MM.1S (cell line): Measurements from ENCODE around the gene PSMD14.

Experiments used
- DNase-seq: peaks from one replicate; pipeline ENCODE4 v3.0.0-alpha.2; 2015
- H2AFZ ChIP-seq: fragments of 300-600 bp; sonication (generic); 2 replicates; pipeline ENCODE4 v1.6.0; 2016; ENCODE audit warnings: antibody characterized with exemption, low read length
- H3F3A ChIP-seq: fragments of 300-600 bp; sonication (generic); 2 replicates; pipeline ENCODE4 v1.6.1; 2016; ENCODE audit warnings: mild to moderate bottlenecking, antibody characterized with exemption, low read length, moderate library complexity, mixed read lengths; ENCODE audit not compliant: insufficient read depth
- H3K27ac ChIP-seq: fragments of 300-600 bp; sonication (generic); 2 replicates; pipeline ENCODE4 v1.5.1; 2016; ENCODE audit warnings: mild to moderate bottlenecking, low read length
- H3K27me3 ChIP-seq: fragments of 300-600 bp; sonication (generic); replicated peaks from 2 replicates; pipeline ENCODE4 v1.6.0; 2016; ENCODE audit warnings: low read length; ENCODE audit not compliant: insufficient read depth
- H3K36me3 ChIP-seq: fragments of 300-600 bp; sonication (generic); replicated peaks from 2 replicates; pipeline ENCODE4 v1.6.1; 2016; ENCODE audit warnings: mild to moderate bottlenecking, low read length, mixed read lengths; ENCODE audit not compliant: insufficient read depth
- H3K4me1 ChIP-seq: fragments of 300-600 bp; sonication (generic); 2 replicates; pipeline ENCODE4 v1.6.1; 2016; ENCODE audit warnings: low read length, mixed read lengths
- H3K4me2 ChIP-seq: fragments of 300-600 bp; sonication (generic); 2 replicates; pipeline ENCODE4 v1.6.0; 2016; ENCODE audit warnings: low read depth, low read length
- H3K4me3 ChIP-seq: fragments of 300-600 bp; sonication (generic); 2 replicates; pipeline ENCODE4 v1.5.1; 2016; ENCODE audit warnings: low read length, mixed read lengths
- H3K79me2 ChIP-seq: fragments of 300-600 bp; sonication (generic); 2 replicates; pipeline ENCODE4 v1.6.1; 2016; ENCODE audit warnings: mixed run types, low read length, mixed read lengths
- H3K9ac ChIP-seq: fragments of 300-600 bp; sonication (generic); 2 replicates; pipeline ENCODE4 v1.6.1; 2016; ENCODE audit warnings: low read length, mixed read lengths
- H3K9me2 ChIP-seq: fragments of 300-600 bp; sonication (generic); replicated peaks from 2 replicates; pipeline ENCODE4 v1.6.1; 2016; ENCODE audit warnings: mild to moderate bottlenecking, low read length, mixed read lengths; ENCODE audit not compliant: insufficient read depth
- H3K9me3 ChIP-seq: fragments of 300-600 bp; sonication (generic); replicated peaks from 2 replicates; pipeline ENCODE4 v1.6.1; 2016; ENCODE audit warnings: mild to moderate bottlenecking, low read length, mixed read lengths; ENCODE audit not compliant: insufficient read depth
- H4K20me1 ChIP-seq: fragments of 300-600 bp; sonication (generic); 2 replicates; pipeline ENCODE4 v1.6.1; 2016; ENCODE audit warnings: mild to moderate bottlenecking, low read length, moderate library complexity, mixed read lengths; ENCODE audit not compliant: insufficient read depth
- EZH2 ChIP-seq: fragments of 300-600 bp; sonication (generic); optimal IDR thresholded peaks from 2 replicates; pipeline ENCODE3; 2017; ENCODE audit warnings: low read depth, mild to moderate bottlenecking, antibody characterized with exemption, low read length, mixed read lengths
- EZH2phosphoT487 ChIP-seq: fragments of 300-600 bp; sonication (generic); IDR thresholded peaks from 2 replicates; pipeline ENCODE4 v1.6.1; 2018; ENCODE audit warnings: antibody characterized with exemption, low read length
- TF ChIP-seq, protein P1 (sequence below): fragments of 300-600 bp; sonication (generic); IDR thresholded peaks from 2 replicates; pipeline ENCODE4 v1.5.1; 2016; ENCODE audit warnings: antibody characterized with exemption, low read length, mixed read lengths

Gene PSMD14

DNA sequence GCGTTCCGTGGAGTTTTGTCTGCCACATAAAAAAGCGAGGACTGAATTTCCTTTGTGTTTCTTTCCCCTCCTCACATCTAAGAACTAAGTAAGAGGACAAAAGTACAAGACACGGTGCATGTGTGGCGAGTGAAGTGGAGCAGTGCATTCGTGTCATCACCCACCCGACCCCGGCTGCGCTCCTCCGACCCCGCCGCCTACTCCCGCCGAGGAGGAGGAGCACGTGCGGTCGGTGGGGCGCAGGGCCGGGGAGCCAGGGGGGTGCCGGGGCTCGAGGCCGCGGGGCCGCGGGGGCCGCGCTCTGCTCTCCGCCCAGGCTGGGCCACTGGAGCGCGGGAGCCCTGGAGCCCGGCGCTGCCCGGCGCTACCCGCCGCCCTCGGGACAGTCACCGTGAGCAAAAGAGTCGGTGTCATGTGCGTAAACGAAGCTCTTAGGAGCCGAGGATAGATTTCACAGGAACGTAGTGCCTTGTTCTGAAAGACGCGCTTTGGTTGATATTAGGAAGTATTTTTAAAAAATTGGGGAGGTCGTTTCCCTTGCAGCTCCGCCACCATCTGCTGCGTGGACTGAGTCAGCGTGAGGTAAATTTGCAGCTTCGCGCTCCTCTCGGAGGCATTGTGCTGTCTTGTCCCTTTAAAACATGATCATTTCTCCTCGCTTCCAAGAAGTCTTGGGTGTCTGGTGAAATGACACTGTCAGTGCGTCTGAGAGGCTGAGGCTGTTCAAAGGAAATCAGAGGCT is 118.9 kb downstream of the PSMD14 start:
- H3F3A ChIP-seq, result no peaks in the 10 kb centered on the region
- TF ChIP-seq EZH2, result no peak
- TF ChIP-seq, protein P1, sequence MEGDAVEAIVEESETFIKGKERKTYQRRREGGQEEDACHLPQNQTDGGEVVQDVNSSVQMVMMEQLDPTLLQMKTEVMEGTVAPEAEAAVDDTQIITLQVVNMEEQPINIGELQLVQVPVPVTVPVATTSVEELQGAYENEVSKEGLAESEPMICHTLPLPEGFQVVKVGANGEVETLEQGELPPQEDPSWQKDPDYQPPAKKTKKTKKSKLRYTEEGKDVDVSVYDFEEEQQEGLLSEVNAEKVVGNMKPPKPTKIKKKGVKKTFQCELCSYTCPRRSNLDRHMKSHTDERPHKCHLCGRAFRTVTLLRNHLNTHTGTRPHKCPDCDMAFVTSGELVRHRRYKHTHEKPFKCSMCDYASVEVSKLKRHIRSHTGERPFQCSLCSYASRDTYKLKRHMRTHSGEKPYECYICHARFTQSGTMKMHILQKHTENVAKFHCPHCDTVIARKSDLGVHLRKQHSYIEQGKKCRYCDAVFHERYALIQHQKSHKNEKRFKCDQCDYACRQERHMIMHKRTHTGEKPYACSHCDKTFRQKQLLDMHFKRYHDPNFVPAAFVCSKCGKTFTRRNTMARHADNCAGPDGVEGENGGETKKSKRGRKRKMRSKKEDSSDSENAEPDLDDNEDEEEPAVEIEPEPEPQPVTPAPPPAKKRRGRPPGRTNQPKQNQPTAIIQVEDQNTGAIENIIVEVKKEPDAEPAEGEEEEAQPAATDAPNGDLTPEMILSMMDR, result no peak
- TF ChIP-seq EZH2phosphoT487, result no peak
- no peaks in the 10 kb centered on the region for H3K9me3 ChIP-seq
- no peak overlapping the region for H3K4me3 ChIP-seq
- no peak overlapping the region for H3K27ac ChIP-seq
- no peaks in the 10 kb centered on the region for H3K4me1 ChIP-seq
- no peaks in the 10 kb centered on the region for H3K9me2 ChIP-seq
- H3K27me3 ChIP-seq, result no peaks in the 10 kb centered on the region
- H3K4me2 ChIP-seq, result no peak overlapping the region
- no peaks in the 10 kb centered on the region for H4K20me1 ChIP-seq
- H3K79me2 ChIP-seq, result no peaks in the 10 kb centered on the region
- no peaks in the 10 kb centered on the region for H3K36me3 ChIP-seq
- H3K9ac ChIP-seq, result no peak overlapping the region
- H2AFZ ChIP-seq, result no peak overlapping the region
- DNase-seq, result no peak

- Histone ChIP-seq H3K27me3 (no peaks in the 10 kb centered on the region), H3K4me3 (no peak overlapping the region)
Observed at GRCh38 chr2:161427664-161428587, 119.7 kb downstream of the PSMD14 start.

GRCh38 chr2:161430386-161430785 is 122.2 kb downstream of the PSMD14 start:
- Histone ChIP-seq H3K4me2 (no peak overlapping the region), H3K27me3 (no peaks in the 10 kb centered on the region), H2AFZ (no peak overlapping the region), H3K27ac (no peak overlapping the region), H3K4me3 (no peak overlapping the region), H3K4me1 (no peaks in the 10 kb centered on the region), H4K20me1 (no peaks in the 10 kb centered on the region), H3K9me2 (no peaks in the 10 kb centered on the region), H3K79me2 (no peaks in the 10 kb centered on the region), H3F3A (no peaks in the 10 kb centered on the region), H3K9me3 (no peaks in the 10 kb centered on the region), H3K9ac (no peak overlapping the region), H3K36me3 (no peaks in the 10 kb centered on the region)
- no peak for DNase-seq
- TF ChIP-seq, protein P1, result no peak
- TF ChIP-seq EZH2, result no peak
- no peak for TF ChIP-seq EZH2phosphoT487

More at GRCh38 chr2:161427664-161428587, 119.7 kb downstream of the PSMD14 start:
- Histone ChIP-seq H4K20me1 (no peaks in the 10 kb centered on the region), H3F3A (no peaks in the 10 kb centered on the region), H3K36me3 (no peaks in the 10 kb centered on the region), H3K27ac (no peak overlapping the region), H3K4me2 (no peak overlapping the region), H3K9ac (no peak overlapping the region), H3K79me2 (no peaks in the 10 kb centered on the region), H2AFZ (no peak overlapping the region), H3K9me2 (no peaks in the 10 kb centered on the region), H3K4me1 (no peaks in the 10 kb centered on the region), H3K9me3 (no peaks in the 10 kb centered on the region)
- TF ChIP-seq EZH2phosphoT487, result no peak
- TF ChIP-seq, protein P1, result no peak
- TF ChIP-seq EZH2, result no peak
- no peak for DNase-seq
